HG02885 (cell line): Measurements from ENCODE around the gene XCL1.
"Not testable (repeated sequence)": the region's sequence is repeated elsewhere in the genome, so short reads cannot be mapped to it uniquely, and the experiment has no call there.

Experiments
- ATAC-seq: cut with Tn5 transposase; IDR thresholded peaks from one replicate; pipeline ENCODE4 v1.9.1; 2021; ENCODE audit warnings: mild to moderate bottlenecking; ENCODE audit not compliant: unreplicated experiment, poor library complexity

The XCL1 gene, protein sequence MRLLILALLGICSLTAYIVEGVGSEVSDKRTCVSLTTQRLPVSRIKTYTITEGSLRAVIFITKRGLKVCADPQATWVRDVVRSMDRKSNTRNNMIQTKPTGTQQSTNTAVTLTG

DNA sequence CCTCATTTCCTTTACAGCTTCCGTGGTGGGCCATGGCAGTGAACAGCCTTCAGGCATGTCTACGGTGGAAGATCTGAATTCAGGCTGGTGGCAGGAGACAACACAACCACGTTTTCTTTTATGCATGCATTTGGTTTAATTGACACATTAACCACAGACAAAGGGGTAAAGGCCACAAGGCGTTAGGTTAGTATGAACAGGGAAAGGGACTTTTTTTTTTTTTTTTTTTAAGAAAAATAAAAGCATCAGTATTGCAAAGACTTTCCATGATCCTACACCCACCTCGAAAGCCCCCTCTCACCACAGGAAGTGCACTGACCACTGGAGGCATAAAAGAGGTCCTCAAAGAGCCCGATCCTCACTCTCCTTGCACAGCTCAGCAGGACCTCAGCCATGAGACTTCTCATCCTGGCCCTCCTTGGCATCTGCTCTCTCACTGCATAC lies at the start of gene XCL1:
Gene XCL1 (plus strand): TSS at position 361 of the 444 bp plus-strand sequence. CDS start 33 bp downstream, at position 394.
- not testable (repeated sequence) for ATAC-seq

DNA sequence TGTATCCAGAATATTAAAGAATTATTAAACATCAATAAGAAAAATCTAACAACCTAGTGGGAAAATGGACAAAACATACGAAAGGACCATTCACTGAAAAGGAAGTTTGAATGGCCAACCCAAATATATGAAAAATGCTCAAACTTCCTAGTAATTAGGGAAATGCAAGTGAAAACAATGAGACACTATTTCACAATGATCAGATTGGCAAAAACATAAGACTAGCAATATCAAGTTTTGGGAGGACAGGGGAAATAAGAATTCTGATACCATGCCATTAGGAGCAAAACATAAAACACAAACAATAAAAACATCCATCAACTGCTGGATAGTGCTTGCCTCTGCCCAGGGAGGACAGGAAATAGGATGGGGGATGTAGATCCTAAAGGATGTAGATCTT lies 46.9 kb upstream of the XCL1 start:
- no peak for ATAC-seq

DNA sequence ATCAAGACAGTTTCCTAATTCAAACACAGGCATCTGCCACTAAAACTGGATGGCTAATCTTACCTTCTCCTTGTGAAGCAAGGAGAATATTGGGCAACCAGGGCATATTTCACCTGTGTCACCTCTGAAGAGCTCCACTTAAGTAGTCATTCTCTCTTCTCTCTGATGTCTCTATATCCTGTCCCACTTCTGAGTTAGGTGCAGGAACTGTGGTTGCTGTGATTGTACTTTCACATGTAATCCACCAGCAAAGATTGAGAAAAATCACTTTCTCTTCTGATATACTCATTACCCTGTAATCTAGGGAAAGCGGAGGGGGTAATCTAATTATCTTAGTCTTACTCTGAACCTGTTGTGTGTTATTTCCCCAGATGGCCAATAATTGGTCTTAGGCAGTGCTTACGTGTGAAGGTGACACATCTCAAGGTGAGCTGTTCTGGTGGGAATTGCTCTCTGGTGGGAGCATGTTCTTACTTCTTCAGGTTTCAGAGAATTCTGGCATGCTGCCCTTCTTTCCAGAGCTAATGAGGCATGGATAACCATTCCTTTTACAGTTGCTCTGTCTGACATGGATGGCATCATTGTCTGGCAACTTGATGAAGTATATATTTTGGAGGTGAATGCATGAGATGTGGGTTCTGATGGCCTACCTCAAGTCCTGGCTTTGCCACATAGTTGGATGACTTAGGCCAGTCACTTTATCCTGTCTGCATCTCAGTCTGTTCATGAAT lies 44.6 kb upstream of the XCL1 start:
- ATAC-seq = no peak

DNA sequence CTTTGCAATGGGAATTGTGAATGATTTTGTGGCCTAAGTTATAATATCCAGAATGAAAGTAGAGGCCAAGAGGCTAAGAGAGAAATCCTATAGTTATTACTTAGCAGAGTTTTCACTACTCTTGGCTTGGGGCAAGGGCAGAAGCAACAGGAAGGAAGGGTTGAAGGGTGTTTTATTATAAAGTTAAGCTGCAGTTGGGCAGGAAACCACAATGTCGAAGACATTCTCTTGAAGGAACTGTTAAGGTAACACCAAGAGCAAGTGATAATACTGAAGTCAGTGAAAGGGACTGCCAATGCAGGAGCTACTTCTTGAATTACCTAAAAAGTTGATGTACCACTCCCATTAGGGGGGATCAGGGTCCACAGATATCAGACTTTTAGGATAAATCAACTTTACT lies 40.9 kb upstream of the XCL1 start:
- ATAC-seq = peak; percentile 48

DNA sequence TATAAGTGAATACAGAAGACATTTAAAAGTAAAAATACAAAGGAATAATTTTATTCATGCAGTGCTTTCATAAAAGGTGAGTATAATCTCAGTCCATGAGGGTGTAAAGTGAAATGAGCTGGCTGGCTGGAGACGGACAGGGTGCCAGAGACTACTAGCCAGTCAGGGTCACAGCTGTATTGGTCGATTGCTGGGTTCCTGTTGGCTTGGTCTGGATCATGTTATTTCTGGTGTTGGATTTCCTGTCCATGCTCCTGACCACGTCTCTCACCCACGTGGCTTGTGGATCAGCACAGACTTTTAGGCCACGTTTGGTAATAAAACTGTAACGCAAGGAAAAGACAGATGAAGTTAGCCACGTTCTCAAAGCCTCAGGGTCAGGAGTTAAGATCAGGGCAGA lies 35.6 kb upstream of the XCL1 start:
- ATAC-seq = not testable (repeated sequence)

DNA sequence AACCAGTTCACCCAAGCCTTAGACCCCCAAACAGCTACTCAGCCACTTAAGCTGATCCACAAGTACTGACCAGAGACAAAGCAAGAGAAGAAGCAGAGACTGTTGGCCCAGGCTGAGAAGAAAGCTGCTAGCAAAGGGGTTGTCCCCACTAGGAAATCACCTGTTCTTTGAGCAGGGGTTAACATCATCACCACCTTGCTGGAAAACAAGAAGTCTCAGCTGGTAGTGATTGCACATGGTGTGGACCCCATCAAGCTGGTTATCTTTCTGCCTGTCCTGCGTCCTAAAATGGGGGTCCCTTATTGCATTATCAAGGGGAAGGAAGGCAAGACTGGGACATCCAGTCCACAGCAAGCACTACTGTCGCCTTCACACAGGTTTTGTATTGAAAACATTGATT lies 33.4 kb upstream of the XCL1 start:
- not testable (repeated sequence) for ATAC-seq

DNA sequence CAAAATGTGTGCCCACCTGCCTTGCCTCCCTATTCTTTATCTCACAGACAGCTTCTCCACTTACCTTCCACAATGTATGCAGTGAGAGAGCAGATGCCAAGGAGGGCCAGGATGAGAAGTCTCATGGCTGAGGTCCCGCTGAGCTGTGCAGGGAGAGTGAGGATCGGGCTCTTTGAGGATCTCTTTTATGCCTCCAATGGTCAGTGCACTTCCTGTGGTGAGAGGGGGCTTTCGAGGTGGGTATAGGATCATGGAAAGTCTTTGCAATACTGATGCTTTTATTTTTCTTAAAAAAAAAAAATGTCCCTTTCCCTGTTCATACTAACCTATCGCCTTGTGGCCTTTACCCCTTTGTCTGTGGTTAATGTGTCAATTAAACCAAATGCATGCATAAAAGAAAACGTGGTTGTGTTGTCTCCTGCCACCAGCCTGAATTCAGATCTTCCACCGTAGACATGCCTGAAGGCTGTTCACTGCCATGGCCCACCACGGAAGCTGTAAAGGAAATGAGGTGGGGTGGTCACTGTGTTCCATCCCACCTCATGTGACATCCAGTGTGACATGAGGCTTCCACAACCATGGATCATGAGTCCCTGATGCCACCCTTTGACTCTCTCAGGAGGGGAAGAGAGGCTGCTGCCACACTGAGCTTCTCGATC lies 32.4 kb upstream of the XCL1 start, which contains the start of gene XCL2:
Gene XCL2 (minus strand): TSS at position 158 of the 659 bp plus-strand sequence. CDS start 33 bp downstream, at position 125.
- not testable (repeated sequence) for ATAC-seq

DNA sequence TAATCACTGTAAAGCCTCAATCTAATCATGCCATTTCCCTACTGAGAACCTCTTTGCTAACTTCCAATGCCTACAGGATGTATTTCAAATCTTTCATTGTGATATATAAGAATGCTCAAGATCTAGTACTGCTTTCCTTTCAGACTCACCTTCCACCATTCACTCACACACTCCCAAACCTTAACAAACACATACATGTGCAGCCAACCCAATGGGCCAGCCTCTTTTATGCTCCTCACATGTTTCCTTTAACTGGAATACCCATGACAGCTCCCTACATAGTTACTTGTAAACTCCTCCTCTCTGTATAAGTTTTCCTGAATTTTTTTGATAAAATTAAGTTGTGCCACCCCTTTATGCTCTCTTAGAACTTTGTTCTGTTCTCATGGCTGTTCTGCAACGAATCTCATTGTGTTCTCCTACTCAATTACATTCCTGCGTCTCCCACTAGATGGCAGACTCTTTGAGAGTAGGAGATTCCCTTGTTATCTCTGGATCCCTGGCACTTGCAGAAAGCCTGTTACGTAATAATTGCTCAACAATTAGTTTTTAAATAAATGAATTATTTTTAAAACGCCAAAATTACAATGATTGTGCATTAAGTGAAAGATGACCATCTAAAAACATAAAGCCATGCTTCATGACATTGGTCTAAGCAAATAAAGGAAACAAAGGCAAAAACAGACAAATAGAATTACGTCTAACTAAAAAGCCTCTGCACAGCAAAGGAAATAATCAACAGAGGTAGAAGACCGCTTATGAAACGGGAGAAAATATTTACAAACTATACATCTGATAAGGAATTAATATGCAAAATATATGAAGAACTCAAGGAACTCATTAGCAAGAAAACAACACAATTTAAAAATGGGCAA lies 30.5 kb upstream of the XCL1 start:
- not testable (repeated sequence) for ATAC-seq

DNA sequence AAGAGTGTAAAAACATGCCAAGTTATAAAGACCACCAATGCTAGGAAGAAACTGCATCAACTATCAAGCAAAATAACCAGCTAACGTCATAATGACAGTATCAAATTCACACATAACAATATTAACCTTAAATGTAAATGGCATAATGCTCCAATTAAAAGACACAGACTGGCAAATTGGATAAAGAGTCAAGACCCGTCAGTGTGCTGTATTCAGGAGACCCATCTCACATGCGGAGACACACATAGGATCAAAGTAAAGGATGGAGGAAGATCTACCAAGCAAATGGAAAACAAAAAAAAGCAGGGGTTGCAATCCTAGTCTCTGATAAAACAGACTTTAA lies 29.9 kb upstream of the XCL1 start:
- ATAC-seq = not testable (repeated sequence)

DNA sequence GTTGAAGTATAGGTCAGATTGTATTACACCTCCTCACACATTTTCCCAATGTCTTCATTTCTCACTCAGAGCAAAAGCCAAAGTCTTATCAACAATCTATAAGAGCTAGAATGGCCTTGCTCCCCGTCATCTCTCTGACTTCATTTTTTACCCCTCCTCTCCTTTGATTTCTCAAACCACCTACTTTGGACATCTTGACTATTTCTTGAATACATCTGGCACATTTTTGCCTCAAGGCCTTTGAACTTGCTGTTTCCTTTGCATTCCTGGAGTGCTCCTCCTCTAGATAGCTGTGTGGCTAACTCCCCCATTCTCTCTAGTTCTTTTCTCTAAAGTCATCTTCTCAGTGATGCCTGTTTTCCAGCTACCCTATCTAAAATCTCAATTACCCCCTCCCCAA lies 25.4 kb upstream of the XCL1 start:
- ATAC-seq = no peak

DNA sequence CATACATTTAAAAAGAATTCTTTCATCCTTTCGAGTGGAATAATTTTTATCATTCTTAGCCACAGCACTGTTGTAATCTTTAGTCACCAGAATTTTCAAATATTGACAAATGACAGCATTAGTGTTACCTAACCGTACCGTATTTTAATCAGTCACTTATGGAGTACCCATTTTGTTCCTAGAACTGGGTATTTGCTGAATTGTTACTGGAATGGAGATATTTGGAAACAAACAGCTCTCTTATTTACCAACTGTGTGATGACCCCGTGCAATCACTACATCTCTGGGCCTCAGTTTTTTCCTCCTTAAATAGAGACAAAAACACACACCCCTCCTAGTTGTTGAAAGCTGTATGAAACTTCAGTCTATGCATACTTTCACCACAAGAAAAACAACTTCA lies 24.7 kb upstream of the XCL1 start:
- no peak for ATAC-seq

DNA sequence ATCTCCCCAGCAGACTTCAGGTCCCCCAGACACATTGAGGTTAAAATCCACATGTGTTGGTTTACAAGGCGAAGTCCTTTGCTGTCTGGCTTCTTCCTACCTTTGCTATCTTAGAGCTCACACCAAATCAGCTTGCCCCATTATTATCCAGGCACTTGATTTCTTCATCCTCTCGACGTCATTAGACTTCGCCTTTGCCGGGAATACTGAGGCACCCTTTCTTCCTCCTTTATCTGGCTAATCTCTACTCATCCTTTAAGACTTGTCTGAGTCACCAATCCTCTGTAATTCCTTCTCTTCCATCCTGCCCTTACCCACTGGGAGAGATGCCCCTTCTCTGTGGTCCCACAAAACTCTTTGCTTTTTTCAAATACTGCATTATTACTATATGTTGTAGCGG lies 23.4 kb upstream of the XCL1 start:
- no peak for ATAC-seq

DNA sequence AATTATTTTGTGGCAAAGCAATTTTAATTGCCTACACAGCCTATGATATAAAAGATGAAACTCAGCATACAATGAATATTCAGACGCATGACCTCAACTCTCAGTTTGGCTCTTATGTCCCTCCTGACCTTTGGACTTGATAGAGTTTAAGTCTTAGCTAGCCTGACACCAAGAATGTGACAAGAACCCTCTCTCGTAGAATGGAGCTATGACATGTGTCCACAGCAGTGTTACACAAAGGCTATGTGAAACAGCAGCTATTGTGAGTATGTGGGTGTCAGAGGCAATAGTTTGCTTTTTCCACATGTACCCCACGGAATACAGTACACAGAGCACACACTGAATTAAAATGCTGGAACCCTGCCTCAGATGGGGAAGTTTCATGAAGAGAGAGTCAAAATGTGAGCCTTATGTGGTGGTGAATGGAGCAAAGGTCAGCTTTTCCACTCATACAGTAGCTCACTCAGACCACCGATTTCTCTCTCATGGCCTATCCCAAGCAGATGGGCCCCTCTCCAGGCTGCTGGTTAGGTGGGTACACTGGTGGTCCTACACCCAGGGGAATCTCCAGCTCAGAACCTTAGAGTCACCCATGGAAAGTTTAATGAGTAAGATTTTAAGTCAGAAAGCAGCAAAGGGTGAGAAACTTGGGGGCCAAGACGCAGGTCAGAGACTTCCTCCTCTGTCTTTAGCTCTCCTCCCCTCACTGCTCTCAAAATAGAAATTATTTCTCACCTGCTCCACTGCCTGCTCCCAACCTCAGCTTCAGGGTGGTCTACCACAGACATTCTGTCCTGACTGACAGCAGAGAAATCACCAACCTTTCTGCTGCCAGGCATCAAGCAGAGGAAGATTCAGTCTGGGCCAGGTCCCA lies 22.5 kb upstream of the XCL1 start:
- no peak for ATAC-seq

DNA sequence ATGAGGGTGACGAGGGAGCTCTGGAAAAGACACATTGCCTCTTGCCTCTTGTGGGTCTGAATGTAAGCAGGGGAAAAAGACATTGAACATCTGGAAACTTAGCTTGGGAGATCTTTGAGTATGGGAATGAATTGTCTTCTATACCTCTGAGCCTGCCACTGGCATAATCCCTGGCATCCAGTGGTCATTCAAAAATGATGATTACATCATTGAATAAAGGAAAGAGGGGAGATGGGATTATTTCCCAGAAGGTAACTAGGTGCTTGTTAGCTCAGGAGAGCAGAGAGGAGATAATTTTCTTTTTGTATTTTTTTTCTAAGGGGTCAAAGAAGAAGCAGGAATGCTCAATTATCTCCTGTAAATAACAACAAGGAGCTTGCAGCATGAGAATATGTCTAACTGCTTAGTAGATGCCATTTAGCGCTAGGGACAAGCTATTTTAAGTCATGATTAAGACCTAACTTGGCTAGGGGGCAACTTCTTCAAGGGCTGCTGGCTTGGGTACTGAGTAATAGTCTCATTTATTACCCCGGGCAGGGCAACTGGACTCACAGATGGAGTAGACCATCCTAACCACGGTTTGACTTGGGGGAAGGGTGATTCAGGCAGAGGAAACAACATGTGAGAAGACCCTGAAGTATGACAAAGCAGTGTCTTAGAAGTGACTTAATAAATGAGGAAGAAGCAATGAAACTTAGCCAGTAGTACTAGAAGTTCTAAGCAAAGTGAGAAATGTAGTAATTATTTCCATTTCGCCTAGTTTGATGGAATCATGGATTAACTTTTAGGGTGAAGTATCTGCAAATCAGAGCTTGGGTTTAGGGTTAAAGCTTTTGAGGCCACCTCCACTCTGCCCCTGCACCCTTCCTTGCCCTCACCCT lies 21.6 kb upstream of the XCL1 start:
- ATAC-seq = no peak

DNA sequence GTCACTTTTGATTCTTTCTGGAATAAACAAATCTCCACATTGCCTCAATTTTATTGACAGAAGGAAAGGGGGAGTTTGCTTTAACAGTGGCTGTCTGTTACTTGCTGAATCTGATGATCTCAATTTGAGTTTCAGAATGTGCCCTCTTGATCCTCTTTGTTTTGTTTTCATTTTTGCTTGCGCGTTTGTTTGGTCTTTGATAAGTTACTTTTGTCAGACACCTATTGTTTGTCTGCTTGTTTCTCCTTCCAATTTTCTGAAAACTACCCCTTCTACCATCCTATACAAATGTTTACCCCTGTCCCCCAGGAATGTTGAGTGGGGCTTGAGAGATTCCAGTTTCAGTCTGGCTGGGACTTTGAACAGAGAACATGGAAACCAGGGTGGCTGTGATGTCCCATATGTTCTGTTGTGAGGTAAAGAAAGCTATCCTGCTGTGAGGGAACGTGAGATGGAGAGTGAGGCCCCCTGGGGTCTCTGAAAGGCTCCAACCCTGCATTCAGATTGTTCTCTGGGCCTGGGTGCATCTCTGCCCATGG lies 20.8 kb upstream of the XCL1 start:
- no peak for ATAC-seq

DNA sequence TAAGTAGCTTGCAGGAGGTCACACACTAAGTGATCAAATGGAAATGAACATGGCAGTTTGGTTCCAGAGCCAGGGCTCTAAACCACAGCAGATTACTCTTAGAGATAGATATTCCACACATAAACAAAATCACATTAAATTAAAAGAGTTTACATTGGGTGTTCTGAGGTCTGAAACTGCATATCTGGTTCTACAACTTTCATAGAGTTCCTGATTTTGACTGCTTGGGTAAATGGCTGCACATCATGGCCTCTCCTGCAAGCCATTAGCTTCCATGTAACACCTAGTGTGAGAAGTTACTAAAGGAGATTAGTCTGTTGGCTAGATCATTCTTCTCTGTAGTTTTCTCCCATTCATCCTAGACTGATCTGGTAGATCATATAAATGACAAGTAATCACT lies 19.8 kb upstream of the XCL1 start:
- no peak for ATAC-seq

DNA sequence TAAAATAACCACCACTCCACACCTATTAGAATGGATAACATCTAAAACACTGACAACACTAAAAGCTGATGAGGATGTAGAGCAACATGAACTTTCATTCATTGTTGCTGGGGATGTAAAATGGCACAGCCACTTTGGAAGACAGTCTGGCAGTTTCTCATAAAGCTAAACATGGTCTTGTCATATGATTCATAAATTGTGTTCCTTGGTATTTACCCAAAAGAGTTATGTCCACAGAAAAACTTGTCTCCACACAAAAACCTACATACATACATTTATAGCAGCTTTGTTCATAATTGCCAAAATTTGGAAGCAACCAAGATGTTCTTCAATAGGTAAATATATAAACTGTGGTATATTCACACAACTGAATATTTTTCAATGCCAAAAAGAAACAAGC lies 16.0 kb upstream of the XCL1 start:
- no peak for ATAC-seq

DNA sequence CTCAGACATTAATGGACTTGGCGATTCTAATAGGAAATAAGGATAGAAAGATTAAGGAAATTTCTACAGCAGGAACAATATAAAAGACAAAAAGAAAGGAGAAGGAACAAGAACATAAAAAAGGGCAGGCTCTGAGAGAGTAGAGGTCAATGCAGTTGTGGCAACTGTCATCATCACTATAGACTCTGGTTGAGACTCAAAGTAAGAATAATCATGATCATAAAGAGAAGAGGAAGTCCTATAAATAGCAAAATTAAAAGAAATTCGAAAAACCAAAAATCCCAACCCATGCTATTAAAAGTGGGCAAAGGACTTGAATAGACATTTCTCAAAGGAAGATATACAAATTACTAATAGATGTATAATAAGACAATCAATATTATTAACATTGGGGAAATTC lies 14.4 kb upstream of the XCL1 start:
- no peak for ATAC-seq

DNA sequence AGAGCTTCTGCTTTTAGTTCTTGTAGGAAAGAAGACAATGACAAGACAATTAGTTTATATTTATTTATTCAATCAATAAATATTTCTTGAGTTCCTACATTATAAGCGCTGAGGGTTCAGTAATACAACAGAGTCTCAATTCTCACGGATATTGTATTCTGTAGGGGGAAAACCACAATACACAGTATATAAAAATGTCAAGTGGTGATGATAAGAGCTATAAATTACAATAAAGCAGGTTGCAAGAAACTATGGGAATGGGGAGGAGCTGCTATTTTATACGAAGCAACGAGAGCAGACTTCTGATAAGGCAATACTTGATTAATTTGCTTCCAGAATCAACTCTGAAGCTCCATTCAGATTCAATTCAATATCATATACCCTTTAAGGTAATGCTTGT lies 10.6 kb upstream of the XCL1 start:
- ATAC-seq = no peak
